COR-L47 (cell line): Measurements from ENCODE around the gene POLK.
"Not testable (repeated sequence)": the region's sequence is repeated elsewhere in the genome, so short reads cannot be mapped to it uniquely, and the experiment has no call there.

Experiments used
- DNase-seq: peaks from one replicate; lab custom pipeline; 2025; lab: John Stamatoyannopoulos, UW

Gene POLK

GRCh38 chr5:75550597-75550996 is 38.9 kb downstream of the POLK start:
- no peak for DNase-seq

GRCh38 chr5:75551471-75551870 is 39.8 kb downstream of the POLK start:
- DNase-seq = no peak

- DNase-seq = no peak
These were observed 41.1 kb downstream of the POLK start for GRCh38 chr5:75552764-75553163.

- DNase-seq = no peak
These were observed 41.7 kb downstream of the POLK start for GRCh38 chr5:75553358-75553757.

DNA sequence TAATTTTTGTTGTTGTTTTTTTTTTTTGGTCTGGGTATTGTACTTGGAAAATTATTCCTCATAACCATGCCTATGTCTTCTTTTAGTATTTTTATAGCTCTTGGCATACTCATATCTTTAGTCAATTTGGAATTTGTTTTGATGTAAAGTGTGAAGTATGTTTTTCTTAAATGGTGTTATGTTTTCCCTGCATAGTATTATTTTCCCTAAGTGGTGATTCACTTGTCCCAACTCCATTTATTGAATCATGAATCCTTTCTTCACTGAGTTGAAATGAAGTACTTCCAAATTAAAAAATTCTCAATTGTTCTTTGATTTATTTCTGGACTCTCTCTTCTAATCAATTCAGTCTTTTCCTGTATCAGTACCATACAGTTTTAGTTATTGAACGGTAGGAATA is 46.5 kb downstream of the POLK start:
- no peak for DNase-seq

DNA sequence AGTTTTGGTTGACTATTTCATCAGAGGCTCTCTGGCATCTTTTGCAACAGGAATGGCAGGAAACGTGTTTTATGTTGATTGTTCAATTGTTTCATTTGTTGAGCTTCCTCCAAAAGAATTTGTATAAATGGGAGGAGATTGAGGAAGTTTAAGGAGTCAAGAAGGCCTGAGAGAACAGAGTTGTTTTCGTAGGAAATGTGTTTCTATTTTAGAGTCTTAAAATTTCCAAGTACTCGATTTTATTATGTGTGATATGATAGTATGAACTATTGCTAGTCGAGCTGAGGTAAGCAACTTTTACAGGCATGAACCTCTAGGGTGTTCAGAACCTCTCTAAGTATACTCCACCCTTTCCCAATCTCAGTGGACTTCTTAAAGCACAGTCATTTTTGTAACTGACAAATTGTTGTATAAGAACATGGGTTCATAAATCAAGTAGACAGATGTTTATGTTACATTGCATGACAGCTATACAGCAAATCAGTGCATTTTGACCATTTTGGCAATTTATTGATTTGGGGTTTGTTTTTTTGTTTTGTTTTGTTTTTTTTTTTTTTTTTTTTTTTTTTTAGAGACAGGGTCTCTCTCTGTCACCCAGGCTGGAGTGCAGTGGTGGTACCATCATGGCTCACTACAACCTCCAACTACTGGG is 47.4 kb downstream of the POLK start:
- DNase-seq = no peak

- DNase-seq = not testable (repeated sequence)
These were observed 49.0 kb downstream of the POLK start for GRCh38 chr5:75560655-75561054.

- DNase-seq = not testable (repeated sequence)
These were observed 54.5 kb downstream of the POLK start for GRCh38 chr5:75565991-75566709.

DNA sequence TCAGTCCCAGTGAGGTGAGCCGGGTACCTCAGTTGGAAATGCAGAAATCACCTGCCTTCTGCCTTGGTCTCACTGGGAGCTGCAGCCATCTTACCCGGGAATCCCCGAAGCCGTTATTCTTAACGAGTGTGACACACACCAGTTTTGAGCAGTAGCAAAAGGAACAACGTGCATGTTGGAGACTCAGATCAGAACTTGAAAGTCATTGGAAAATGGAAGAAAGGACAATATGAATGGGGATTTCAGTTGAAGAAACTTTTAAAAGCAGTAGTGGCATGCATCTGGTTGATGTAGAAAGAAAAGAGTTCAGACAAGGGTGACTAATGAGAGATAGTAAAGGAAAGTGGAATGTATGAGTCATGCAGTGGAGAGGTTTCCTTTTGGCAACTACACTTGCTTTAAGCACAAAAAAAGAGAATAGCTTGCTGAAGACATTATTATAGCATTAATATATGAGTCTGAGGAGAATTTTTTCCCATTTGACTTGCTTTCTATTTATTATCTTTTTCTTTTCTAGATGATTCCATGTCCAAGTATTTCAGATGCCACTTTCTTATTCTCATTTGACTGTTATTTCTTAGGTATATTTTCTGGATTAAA is 55.1 kb downstream of the POLK start:
- no peak for DNase-seq

GRCh38 chr5:75567710-75568109 is 56.0 kb downstream of the POLK start:
- DNase-seq = no peak

DNA sequence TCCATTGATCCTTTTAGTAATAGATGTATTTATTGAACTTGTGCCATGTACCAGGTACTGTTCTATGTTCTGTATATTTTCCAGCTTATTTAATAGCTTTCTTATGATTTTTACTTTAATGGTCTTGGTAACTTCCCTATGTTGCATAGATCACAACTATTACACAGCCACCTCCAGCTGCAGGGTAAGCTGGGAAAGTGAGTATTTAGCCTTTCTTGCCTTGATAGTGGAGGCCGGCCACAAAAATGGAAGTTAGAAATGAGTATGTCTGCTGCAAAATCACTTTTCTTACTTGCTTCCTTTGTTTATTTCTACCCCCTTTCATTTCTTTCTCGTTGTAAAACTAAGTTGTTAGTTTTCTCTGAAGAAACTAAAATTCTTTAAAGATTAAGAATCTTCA is 56.5 kb downstream of the POLK start:
- no peak for DNase-seq

GRCh38 chr5:75571547-75571946 is 59.9 kb downstream of the POLK start:
- DNase-seq = no peak

- DNase-seq = no peak
These were observed 63.1 kb downstream of the POLK start for GRCh38 chr5:75574791-75575190.

- DNase-seq = not testable (repeated sequence)
These were observed 66.6 kb downstream of the POLK start for GRCh38 chr5:75578280-75578679.

DNA sequence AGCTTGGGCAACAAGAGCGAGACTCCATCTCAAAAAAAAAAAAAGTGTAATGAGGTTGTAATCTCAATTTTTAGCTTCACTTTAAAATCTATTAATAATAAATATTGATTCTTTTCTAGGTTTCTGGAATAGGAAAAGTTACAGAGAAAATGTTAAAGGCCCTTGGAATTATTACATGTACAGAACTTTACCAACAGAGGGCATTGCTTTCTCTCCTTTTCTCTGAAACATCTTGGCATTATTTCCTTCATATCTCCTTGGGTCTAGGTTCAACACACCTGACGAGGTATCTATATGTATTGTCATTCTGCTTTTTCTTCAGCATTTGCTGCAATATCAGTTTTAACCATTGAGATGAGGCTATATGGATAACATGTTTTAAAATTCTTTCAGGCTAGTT is 73.0 kb downstream of the POLK start:
- no peak for DNase-seq

DNA sequence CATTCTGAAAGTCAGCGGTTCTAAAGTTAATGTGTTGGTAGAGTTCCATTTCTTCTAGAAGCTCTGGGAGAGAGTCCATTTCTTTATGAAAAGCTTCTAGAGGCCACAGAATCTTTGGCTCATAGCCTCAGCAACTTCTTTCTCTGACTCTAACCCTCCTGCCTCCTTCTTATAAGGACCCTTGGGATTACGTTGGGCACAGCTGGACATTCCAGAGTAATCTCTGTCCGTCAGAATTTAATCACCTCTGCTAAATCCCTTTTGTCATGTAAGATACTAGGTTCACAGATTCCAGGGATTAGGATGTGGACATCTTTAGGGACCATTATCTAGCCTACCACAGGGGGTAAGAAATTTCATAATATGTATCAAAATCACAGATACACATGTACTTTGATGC is 77.0 kb downstream of the POLK start:
- no peak for DNase-seq

GRCh38 chr5:75600535-75600934 is 88.8 kb downstream of the POLK start:
- DNase-seq = no peak

DNA sequence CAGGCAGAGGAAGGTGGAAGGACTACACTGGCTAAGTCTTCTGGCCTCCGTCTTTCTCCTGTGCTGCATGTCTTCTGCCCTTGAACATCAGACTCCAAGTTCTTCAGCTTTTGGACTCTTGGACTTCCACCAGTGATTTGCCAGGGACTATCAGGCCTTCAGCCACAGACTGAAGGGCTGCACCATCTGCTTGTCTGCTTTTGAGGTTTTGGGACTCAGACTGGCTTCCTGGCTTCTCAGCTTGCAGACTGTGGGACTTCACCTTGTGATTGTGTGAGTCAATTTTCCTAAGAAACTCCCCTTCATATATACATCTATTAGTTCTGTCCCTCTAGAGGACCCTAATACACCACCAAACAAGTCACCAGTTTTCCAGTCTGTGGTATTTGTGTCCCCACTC is 89.9 kb downstream of the POLK start:
- DNase-seq = no peak

- no peak for DNase-seq
These were observed 90.3 kb downstream of the POLK start for GRCh38 chr5:75601996-75602395.

DNA sequence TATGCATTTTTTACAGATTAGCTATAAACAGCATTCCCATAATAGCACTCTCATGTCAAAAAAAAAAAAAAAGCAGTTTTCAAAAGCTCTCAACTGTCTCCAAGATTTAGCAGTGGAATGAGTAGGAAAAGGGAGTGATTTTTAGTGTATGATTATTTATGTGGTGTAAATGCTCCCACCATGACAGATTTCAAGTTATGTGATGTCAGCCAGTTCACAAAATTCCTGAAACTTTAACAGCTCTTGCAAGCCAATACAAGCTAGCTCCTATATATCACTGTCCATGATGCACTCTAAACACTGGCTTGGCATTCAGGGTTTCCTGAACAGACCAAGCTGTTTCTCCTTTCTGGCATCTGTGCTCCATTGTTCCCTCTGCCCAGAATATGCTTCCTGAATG is 91.7 kb downstream of the POLK start:
- no peak for DNase-seq

- no peak for DNase-seq
These were observed 92.1 kb downstream of the POLK start for GRCh38 chr5:75603821-75604220.

- DNase-seq = not testable (repeated sequence)
These were observed 95.7 kb downstream of the POLK start for GRCh38 chr5:75607341-75607740.

DNA sequence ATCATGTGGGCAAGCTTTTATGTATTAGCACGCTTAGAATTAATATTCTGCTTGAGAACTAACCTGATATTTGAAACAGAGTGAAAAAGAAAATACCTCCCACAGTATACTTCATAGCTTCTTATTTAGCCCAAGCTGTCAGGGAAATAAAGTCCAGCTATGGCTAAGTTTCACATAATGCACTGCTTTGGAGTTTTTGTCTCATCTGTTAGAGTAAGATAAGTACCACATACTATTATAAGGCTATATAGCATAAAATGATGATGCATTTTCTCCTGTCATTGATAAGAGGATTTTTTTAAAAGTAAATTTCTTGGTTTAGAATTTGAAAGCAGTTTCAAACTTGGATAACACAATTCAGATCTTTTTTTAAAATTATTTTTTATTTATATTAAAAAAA is 97.2 kb downstream of the POLK start:
- no peak for DNase-seq

- no peak for DNase-seq
These were observed 98.5 kb downstream of the POLK start for GRCh38 chr5:75610201-75610600.
